NCI-H2196 (cell line): ENCODE measurements around the gene CCNE1.

ENCODE experiments used
- DNase-seq: peaks from one replicate; lab custom pipeline; 2025; ENCODE audit not compliant: unreplicated experiment; lab: John Stamatoyannopoulos, UW

CCNE1 gene

DNA sequence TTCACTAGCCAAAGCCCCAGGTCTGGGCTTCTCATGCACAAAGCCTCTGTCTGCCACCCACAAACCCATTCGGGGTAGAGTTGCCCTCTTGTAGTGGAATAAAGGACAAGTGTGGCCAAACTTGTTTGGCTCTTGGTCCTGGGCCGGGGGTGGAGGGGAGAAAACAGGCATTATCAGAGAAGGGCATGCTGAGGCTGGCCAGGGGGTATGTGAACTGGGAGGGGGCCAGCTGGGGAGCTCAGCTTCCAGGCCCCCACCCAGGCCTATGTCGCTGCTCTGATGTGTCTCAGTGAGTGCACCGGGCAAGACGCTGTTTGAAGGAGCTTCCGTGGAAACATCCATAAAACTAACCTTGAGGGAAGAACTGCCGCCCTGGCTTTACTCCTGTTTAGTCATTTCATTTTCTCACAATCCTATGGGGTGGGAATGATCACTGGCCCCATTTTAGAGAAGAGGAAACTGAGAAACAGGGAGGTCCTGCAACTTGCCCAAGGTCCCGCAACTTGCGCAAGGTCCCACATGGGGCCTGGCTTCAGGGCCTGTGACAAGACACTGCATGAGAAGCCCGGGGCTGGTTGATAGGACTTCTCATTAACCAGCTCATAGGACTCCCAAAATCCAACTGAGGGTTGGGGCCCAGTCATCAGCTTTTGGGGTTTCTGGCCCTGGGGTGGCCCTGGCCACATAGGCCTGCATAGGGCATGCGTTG lies 30.8 kb downstream of the CCNE1 start:
- DNase-seq = no peak

DNA sequence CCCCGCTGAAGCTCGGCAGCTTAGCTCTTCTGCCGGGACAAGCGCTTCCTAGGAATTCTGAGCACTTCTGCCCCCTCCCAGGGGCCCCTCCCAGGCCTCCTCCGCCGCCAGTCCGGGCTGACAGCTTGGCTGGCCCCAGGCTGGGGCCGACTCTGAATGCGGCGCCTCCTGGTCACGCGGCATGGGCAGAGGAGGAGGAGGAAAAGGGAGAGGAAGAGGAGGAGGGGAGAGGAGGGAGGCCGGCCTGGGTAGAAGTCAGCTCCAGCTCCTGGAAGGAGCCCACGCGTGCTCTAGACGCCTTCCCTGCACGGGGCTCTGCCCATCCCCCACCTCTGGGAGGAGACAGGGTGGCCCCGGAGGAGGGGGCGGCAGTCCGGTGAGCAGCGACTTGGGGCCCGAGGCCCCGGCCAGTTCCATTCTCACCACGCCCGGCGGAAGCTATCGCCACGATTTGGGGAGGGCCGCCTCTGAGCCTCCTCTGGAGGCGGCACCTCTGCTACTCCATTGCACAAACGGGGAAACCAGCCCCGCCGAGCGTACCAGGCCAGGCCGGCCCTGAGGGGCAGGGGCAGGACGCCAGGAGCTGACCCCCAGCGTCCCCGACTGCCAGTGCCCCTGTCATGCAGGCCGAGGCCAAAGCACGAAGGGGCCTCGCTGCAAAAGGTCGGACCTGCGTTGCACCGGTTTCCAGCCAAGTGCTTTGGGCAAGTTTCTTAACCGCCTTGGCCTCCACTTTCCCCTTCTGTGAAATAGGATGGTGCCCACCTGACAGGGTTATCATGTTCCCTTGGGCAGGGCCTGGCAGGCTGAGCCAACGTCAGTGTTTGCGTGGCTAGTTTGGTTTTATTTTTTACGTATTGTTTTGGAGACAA lies 31.6 kb downstream of the CCNE1 start:
- DNase-seq = no peak

DNA sequence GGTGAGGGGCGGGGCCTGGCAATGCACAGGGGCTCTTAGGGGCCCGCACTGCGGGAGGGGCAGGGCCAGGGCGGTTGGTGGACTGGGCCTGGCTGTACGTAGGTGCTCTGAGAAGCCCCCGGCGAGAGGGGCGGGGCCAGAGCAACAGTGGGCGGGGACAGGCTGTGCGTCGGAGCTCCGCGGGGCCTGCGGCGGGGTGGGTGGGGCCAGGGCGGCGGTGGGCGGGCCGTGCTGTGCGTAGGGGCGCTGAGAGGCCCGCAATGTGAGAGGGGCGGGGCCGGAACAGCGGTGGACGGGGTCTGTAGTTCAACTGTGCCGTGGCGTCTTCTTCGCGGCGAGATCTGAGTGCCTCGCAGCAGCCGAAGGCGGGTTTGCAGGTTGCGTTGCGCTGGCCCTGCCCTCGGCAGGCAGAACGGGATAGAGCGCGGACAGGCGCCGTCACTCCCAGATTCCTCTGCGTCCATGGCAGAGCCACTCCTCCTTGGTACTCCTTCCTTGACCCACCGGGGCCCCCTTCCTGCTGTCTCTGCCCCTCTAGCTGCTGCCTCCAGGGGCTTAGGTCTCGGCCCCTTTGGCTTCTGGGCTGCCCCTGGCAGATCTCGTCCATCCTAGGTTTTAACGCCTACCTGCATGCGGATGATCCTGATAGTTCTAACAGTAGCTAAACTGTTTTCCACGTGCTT lies 33.2 kb downstream of the CCNE1 start:
- peak; percentile 91 for DNase-seq

DNA sequence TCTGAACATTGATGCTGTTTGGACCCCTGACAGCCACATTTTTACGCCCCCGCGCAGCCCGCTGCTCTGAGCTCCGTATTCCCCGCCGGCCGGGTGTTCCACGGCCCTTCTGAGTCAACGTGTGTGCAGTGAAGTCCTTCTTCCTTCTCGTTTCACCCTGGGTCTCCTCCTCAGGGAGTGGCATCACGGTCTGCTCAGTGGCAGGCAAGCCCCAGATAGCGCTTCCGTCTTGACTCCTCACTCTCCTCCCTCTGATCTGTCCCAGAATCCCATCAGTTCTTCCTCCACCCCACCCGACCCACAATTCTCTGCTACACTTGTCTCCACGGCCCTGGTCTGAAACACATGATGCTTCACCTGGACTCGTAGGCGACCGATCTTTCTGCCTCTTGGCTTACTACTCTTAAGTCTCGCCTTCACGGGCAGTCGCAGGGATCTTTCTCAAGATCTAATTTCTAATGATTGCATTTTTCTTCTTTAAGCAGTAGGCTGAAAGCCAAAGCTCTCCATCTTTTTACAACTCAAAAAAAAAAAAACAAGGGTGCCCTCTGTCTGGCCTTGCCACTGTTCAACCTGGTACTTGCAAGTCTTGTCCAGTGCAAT lies 33.9 kb downstream of the CCNE1 start:
- no peak for DNase-seq

DNA sequence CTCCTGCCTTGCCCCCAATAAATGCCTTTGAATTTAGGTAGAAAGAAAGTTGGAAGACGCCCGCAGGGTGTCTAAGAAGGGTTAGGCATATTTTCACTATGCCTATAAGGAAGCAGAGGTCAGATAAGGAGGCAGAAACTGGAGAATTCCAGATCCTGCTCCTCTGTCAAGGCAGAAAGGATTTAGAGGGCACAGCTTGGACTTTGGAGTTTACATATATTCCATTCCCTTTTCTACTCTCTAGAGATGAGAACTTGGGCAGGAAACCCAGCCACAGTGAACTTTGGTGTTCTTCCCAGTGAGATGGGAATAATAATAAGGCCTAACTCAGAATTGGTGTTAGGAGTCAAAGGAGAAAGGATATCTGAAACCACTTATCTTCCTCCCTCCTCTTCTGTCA lies 37.4 kb downstream of the CCNE1 start:
- no peak for DNase-seq

DNA sequence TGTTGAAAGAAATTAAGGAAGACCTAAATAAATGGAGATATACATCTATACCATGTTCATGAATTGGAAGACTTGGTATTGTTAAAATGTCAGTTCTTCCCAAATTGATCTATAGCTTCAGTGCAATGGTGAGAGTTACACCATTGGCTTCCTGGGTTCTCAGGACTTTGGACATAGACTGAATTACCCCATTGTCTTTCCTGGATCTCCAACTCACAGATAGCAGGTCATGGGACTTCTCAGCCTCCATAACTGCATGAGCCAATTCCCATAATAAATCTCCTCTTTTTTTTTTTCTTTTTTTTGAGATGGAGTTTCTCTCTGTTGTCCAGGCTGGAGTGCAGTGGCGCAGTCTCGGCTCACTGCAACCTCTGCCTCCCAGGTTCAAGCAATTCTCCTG lies 38.7 kb downstream of the CCNE1 start:
- DNase-seq = no peak

DNA sequence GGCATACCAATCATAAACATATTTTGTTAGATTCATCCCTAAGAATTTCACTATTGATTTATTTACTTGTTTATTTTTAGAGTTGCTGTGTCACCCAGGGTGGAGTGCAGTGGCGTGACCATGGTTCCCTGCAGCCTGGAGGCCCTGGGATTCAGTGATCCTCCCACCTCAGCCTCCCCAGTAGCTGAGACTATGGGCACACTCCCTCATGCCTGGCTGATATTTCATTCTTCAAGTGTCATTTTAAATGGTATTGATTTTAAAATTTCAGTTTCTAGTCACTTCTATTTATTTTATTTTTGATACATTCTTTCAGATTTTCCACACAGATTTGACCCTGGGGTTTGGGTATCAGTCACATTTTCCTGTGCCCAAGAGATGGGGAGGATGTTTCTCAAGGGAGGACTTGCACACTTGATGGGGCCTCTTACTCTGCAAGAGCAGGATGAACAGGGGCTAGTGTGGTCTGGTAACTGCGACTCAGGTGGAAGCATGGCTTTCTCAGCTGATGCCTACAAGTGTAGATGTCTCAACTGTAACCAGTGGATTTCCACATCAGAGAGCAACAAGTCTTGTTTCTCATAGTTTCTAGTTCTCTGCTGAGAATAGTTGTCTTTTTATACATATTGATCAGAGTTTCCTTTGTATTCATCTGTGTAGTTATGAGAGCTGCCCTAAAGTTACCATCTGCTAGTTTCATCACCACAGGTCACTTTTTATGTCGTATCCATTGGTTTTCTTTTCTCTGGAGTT lies 40.2 kb downstream of the CCNE1 start:
- DNase-seq = no peak

DNA sequence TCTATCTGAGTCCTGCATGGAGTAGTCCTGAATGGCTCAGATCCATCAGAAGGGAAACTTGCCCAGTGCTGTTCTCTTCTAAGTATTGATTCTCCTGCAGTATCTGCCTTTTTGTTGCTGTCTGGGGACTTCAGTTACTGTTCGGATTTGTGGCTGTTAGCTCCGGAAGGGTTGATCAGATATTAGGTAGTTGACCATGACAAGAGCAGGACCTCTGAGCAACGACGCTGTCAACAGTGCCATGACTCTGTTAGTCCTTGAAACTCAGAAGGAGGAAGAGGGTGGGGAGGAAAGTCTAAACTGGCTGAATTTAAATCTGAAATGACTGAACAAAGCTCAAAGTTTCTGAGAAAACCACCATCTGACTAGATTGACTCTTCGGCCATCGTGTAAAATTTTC lies 42.2 kb downstream of the CCNE1 start:
- no peak for DNase-seq

DNA sequence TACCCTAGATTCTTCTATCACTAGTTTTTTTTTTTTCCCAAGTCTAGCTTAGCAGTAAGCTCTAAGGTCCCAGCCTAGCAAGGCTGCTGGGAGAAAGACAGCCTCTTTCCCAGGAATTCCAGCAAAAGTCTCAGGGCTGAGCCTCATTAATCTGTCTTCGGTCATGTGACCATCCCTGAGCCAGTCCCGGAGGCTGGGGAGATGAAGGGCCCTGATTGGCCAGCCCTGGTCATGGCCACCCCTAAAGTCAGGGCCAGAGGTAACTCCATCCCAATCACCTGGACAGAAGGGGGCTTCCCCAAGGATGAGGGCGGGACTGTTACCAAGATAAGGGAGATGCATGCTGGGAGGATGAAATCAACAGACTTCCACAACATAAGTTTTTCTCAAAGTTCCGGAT lies 43.3 kb downstream of the CCNE1 start:
- no peak for DNase-seq

DNA sequence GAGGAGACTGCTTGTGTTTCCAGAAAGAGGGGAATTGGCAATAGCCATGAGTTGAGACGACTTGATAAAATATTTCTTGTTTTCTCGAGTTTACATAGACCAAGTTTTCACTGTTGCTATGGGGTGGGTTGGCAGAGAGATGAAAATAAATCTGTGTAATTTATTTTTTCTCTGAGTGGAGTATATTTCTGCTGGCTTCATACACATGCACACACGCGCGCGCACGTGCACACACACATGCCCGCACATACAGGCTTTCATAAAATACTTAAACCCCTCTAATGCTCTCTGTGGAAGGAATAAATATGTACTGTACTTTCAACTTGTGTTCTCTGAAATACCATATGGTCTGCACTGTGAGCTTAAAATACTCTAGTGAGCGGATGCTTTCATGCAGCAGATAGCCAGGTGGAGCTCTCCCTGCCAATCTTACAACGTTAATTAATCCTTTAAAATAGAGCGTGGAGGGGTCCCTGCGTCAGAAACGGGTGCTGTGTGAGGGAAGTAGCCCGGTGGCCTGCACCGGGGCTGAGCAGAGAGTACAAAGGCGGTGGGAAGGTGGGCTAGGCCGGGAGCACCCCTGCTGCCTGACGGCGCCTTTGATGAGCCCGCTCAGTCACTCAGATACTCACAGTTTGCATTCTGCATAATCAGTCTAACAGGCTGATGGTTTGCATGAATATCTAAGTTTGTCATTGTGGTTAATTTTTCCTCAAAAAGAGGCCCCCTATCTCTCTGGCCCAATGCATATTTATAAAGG lies 44.1 kb downstream of the CCNE1 start:
- DNase-seq = no peak

DNA sequence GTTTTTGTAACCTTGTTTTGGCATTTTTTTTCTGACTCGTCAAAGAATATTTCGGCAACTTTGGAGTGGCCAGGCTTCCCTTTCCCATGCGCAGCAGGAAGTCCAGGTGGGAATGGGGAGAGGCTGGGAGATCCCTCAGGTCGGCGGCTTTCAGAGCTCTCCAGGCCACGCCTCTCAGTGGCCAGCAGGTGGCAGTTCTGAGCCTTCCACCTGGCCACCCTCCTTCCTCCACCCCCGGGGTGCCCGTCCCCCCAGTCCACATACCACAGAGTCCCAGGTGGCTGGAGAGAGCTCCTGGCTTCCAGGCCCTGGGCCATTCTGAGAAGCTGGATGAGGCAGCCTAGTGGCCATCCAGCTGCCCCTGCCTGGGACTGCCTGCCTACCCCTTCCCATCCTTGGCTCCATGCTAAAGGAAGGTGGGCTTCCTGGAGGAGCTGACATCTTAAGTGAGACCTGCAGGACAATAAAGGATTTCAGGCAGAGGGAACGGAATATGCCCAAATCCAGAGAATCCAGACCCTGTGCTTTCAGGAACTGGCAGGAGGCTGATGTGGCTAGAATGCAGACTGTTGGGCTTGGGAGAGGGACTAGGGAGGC lies 46.3 kb downstream of the CCNE1 start:
- DNase-seq = peak; percentile 18

DNA sequence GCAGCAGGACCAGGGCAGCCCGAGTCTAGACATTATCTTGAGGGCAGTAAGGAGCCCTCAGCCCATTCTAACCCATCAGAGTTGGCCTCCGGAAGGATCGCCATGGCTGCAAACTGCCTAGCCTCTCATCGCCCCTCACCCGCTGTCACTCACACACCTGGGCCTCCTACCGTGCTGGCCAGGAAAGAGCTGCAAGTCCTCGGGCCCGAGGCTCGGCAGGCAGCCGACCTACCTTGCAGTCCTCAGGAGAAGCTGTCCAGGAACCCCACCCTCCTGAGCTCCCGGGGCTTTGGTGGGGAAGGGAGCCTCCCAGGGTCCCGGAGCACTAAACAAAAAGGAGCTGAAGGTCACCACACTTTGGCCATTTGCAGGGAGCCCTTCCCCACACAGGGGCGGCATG lies 46.8 kb downstream of the CCNE1 start:
- DNase-seq = no peak

DNA sequence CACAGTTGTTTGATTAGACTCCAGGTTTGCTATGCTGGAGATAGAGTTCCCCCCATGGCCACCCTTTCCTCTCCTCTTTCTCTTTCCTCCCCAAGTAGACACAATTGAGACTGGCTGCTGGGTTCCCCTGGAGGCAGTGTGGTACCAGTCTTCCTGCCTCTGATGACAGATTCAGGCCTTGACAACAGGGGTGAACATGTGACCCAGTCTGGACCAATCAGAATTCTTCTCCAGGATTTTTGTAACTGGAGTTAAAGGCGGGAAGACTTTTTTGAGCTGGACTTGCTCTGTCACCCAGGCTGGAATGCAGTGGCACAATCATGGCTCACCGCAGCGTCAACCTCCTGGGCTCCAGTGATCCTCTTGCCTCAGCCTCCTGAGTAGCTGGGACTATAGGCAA lies 48.7 kb downstream of the CCNE1 start:
- DNase-seq = no peak

DNA sequence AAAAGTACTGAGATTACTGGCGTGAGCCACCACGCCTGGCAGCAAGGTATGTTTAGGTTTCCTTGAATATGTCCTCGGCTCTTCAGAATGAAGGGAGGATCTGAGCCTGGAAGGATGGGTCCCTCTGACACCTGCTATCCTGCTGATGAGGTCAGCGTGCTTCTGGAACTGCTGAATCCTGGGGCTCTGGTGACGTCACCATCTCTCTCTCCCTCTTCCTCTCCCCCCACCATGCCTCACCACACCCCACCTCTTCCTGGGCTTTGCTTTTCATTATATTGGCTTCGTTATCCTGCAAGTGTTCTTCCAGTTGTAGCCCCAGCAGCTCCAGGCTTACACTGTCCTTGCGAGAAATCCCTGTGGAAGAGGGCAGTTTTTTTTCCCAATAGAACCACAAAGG lies 49.8 kb downstream of the CCNE1 start:
- DNase-seq = no peak

DNA sequence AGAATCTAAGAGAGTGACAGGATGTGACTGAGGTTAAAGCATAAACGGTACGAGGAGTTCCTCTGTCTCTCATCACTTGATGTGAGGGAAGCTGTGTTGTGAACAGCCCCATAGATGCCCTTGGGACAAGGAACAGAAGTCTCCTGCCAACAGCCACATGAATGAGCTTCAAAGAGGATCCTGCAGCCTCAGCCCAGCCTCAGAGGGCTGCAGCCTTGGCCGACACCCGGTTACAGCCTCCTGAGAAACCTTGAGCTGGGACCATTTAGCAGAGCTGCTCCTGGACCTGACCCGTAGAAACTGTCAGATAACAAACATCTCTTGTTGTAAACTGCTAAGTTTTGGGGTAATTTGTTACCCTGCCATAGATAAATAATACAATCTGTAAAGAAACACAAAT lies 54.2 kb downstream of the CCNE1 start:
- no peak for DNase-seq

DNA sequence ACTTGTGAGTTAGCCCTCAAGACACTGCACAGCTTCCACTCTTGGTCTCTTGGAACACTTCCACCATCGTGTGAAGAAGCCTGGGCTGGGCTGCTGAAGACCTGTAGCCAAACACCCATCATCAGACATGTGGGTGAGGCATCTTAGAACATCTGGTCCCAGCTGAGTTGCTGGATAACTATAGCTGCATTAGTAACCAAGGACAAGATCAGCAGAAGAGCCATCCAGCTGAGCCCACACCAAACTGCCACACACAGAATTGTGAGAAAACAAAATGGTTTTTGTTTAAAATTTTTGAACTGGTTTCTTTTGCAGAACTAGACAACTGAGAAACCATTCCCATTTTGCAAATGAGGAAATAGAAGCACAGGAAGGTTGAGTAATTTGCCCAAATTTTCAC lies 56.2 kb downstream of the CCNE1 start:
- no peak for DNase-seq

DNA sequence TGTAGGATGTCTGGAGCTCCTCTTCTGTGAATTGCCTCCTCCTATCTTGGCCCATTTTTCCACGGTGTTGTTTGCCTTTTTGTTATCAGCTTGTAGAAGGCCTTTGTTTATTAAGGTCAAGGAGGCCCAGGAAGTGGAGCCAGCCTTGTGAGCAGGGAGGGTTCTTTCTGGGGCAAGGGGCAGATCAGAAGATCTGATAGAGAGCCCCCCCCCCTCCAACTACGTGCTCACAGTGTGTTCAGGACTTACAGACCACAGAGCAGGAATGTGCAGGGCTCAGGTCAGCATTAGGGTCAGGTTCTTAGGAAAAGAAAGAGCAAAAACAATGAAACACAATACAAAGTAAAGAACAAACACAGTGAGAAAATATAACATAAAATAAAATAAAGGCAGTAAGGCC lies 59.4 kb downstream of the CCNE1 start:
- DNase-seq = no peak

DNA sequence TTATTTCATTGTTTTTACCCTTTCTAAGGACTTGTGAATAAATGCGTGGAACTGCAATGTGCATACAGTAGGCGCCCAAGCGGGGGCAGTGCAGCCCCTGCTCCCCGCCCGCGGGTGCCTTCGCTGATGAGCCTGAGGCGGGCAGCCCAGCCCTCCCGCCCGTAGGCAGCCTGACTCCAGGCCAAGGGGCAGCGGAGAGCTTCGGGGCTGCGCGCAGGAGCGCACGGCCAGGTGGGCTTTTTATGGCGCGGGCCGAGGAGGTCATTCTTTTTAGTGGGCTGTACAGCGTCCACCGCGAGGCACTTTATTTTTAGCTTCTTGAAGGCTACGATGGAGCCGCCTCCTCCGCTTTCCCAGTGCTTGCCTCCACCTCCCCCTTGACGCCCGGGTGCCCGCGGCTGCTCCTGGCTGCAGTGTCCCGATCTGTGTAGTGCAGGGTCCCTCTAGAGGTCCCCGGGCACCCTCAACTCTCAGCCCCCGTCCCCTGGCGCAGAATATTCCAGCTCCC lies 60.5 kb downstream of the CCNE1 start:
- DNase-seq = no peak

DNA sequence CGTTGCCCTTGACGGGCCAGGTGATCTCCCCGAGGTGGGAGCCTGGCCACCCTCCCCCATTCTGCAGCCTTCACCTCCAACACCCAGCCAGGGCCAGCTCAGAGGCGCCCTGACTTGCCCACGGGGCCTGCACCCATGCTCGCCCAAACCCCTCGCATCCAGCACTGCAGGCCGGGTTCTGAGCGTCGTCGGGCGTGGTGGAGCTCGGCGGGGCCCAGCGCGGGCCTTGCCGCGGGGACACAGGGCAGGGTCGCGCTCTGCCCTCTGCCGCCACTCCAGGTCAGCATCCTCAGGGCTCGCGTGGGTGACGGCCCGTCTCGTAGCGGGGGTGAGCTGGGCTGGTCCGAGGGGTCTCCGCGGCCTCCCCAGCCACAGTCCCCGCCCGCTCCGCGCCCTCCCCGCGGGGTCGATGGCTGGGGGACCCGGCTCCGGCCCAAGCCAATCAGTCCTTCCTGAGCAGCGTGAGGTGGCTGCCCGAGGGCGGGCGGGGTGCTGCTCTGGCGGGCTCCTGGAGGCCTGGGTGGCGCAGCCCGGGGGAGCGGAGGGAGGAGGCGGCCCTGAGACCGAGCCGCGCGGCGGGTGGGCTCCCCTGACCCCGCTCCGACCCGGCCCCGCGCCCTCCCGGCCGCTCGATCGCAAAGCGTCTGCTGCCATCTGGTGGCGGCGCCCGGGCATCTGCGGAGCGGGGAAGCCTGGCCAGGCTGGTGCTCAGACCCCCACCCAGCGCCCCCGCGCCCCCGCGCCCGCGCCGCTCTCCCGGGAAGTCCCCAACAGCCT lies 61.4 kb downstream of the CCNE1 start:
- peak; percentile 63 for DNase-seq
